ENCODE results near the gene STX16. TPM values are rescaled to one million over a fixed set of nuclear protein-coding genes. Genes with fewer than 3 reads are reported as not detected.

The STX16 gene
- total RNA-seq, 1 donor: 34.1 TPM

DNA sequence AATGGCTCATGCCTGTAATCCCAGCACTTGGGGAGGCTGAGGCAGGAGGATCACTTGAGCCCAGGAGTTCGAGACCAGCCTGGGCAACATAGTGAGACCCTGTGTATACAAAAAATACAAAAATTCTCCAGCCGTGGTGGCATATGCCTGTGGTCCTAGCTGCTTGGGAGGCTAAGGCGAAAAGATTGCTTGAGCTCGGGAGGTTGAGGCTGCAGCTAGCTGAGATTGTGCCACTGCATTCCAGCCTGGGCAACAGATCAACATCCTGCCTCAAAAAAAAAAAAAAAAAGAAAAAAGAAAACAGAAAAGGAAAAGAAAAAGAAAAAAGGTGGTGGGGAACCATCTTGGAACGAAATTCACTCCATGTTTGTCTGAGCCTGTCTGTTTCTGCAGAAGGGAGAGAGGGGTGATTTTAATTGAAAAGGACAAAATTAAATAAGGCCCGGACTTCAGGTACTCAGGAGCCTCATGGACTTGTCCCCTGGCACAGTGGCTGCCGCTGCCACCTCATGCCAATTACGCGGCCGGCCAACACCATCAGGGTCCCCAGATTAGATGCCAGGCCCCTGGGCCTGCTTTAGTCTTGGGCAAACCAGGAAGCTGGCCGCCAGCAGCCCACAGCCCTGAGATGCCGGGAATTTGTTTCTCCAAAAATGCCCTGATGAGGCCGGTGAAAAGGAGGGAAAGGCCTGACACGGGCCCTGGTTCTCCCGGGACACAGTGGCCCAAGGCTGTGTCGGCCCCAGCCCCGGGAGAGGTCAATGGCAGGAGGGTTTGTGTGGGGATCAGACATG, 37.8 kb upstream of the STX16 start:
- H3K4me3 ChIP-seq (ENCODE audit: low read depth, low read length): no peak overlapping the region
- DNase-seq (ENCODE audit: low read depth): no peak
- TF ChIP-seq, protein P1, sequence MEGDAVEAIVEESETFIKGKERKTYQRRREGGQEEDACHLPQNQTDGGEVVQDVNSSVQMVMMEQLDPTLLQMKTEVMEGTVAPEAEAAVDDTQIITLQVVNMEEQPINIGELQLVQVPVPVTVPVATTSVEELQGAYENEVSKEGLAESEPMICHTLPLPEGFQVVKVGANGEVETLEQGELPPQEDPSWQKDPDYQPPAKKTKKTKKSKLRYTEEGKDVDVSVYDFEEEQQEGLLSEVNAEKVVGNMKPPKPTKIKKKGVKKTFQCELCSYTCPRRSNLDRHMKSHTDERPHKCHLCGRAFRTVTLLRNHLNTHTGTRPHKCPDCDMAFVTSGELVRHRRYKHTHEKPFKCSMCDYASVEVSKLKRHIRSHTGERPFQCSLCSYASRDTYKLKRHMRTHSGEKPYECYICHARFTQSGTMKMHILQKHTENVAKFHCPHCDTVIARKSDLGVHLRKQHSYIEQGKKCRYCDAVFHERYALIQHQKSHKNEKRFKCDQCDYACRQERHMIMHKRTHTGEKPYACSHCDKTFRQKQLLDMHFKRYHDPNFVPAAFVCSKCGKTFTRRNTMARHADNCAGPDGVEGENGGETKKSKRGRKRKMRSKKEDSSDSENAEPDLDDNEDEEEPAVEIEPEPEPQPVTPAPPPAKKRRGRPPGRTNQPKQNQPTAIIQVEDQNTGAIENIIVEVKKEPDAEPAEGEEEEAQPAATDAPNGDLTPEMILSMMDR (IDR thresholded peaks at IDR 0.05; ENCODE audit: insufficient read depth, low read depth, low read length): no peak

DNA sequence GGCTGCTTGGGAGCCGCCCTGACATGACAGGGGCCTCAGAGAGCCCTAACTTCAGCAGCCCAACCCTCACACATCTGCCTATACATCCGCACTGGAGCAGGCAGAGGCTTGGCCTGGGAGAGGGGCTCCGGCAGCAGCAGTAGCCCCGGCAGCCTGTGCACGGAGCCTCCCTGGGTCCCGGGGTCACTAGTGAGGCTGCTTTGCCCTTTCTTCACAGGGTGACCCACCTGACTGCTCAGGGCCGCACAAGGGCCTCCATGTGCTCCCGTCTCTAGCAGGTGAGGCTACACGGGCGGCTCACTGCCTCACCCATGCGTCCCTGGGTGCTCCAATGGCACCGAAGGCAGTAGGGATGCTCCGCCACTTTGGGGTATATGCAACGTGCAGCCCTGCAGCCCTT, 36.7 kb upstream of the STX16 start:
- no peak for DNase-seq (ENCODE audit: low read depth)
- no peak overlapping the region for H3K4me3 ChIP-seq (ENCODE audit: low read depth, low read length)
- TF ChIP-seq, protein P1 (IDR thresholded peaks at IDR 0.05; ENCODE audit: insufficient read depth, low read depth, low read length): no peak

DNA sequence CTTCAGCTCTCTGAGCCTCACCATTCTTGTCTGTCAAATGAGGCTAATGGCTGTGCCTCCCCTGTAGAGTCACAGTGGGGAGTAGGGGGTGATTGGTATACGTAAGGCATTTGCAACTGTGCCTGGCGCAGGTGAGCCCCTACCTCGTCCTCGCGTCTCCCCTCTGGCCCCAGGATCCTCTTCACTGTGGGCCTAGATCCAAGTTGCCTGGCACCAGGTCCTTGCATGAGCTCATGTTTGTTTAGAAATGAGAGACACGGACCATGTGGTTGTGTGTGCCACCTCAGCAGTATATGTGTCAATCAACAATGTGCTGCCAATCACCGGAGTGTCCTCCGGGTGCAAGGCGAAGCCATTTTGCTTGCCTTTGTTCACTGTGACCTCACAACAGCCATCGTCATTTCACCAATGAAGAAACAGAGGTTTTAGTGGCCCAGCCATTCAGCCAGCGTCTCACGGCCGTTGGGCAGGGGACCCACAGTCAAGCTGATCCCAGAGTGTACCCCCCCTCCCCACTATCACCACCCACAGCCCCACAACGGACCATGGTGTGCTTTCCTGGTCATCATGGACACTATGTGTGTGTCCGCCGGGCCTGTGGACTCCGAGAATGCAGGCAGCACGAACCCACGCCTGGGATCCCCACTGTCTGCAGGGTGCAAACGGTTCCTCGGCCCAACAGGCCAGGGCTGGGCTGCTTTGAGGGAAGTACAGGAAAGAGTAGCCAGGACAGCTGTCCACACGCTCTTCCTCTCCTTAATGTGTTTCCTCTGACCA, 35.9 kb upstream of the STX16 start:
- no peak for DNase-seq (ENCODE audit: low read depth)
- no peak overlapping the region for H3K4me3 ChIP-seq (ENCODE audit: low read depth, low read length)
- TF ChIP-seq, protein P1 (IDR thresholded peaks at IDR 0.05; ENCODE audit: insufficient read depth, low read depth, low read length): no peak

DNA sequence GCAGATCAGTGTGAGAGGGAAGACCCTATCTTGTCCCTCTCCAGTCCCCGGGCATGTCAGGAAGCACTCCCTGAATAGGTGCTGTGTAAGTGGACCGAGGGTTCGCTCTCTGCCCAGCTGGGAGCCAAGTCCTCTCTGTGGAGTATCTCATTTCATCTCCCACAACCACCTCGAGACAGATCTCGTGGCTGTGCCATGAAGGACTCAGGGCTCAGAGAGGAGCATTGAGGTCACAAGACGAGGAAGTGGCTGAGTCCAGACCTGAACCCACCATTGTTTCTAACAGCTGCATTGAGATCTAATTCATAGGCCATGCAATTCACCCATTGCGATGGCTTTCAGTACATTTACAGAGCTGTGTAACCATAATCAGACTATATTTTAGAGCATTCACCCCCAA, 34.7 kb upstream of the STX16 start:
- no peak overlapping the region for H3K4me3 ChIP-seq (ENCODE audit: low read depth, low read length)
- no peak for DNase-seq (ENCODE audit: low read depth)
- TF ChIP-seq, protein P1 (IDR thresholded peaks at IDR 0.05; ENCODE audit: insufficient read depth, low read depth, low read length): no peak

DNA sequence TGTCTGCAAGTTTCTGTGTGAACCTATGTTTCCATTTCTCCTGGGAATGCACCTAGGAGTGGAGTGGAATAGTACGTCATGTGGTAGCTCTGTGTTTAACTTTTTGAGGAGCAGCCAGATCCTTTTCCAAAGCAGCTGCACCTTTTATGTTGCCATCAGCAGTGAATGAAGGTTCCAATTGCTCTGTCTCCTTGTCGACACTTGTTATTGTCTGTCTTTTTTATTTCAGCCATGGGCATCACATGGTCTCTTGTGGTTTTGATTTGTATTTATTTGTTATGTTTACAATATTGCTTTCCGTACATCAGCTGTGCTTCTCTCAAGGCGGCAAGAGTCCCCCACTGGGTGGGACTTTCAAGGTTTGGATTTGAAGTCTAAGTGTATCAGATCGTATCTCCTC, 33.9 kb upstream of the STX16 start:
- no peak for DNase-seq (ENCODE audit: low read depth)
- TF ChIP-seq, protein P1 (IDR thresholded peaks at IDR 0.05; ENCODE audit: insufficient read depth, low read depth, low read length): no peak
- H3K4me3 ChIP-seq (ENCODE audit: low read depth, low read length): no peak overlapping the region

- peak; percentile 74 for DNase-seq (ENCODE audit: low read depth)
- no peak overlapping the region for H3K4me3 ChIP-seq (ENCODE audit: low read depth, low read length)
- TF ChIP-seq, protein P1 (IDR thresholded peaks at IDR 0.05; ENCODE audit: insufficient read depth, low read depth, low read length): no peak
Measured at GRCh38 chr20:58618351-58619076, 32.6 kb upstream of the STX16 start.
